GM12878 (cell line): Measurements from ENCODE around the gene CLDN16.

ENCODE experiments used
- BRCA1 ChIP-seq: IDR thresholded peaks from 2 replicates; pipeline ENCODE4 v1.6.1; 2011; ENCODE audit warnings: low read depth, low read length, improper control_type of control experiment
- ESRRA ChIP-seq: IDR thresholded peaks from 2 replicates; pipeline ENCODE4 v1.6.1; 2012; ENCODE audit warnings: mild to moderate bottlenecking, low read length, improper control_type of control experiment
- EZH2 ChIP-seq: IDR thresholded peaks from 2 replicates; pipeline ENCODE4 v1.6.1; 2012; ENCODE audit warnings: low read depth, mild to moderate bottlenecking, control low read depth, inconsistent platforms, low read length, borderline replicate concordance; ENCODE audit not compliant: control insufficient read depth
- IRF4 ChIP-seq: IDR thresholded peaks from 2 replicates; pipeline ENCODE4 v1.6.1; 2011; ENCODE audit warnings: low read depth, low read length
- MEF2A ChIP-seq: IDR thresholded peaks from 2 replicates; pipeline ENCODE4 v1.6.1; 2011; ENCODE audit warnings: low read depth, mild to moderate bottlenecking, low read length, moderate library complexity; ENCODE audit not compliant: insufficient read depth
- POLR2A ChIP-seq: IDR thresholded peaks from 2 replicates; pipeline ENCODE4 v1.6.1; 2011; ENCODE audit warnings: low read depth, mild to moderate bottlenecking, low read length
- TAF1 ChIP-seq: IDR thresholded peaks from 2 replicates; pipeline ENCODE4 v1.6.1; 2011; ENCODE audit warnings: mild to moderate bottlenecking, low read depth, low read length, borderline replicate concordance

DNA sequence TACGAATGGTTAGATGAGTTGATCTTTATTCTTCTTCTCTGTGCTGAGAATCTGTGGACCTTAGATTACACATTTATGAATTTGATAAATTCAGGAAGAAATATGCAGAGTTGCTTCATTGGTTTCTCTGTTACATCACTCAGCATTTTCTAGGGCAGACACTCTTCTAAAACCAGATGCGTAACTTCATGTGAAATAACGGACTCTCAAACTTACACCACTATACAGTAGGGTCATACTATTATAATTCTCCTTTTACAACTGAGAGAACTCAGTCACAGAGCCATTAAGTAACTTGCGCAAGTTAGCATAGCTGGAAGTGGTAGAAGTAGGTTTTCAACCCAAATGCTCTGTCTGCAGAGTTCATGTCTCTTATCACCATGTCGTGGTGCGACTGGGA lies 56.0 kb downstream of the CLDN16 start:
- TF ChIP-seq EZH2 (no peak), POLR2A (no peak), MEF2A (no peak), TAF1 (no peak), IRF4 (no peak), BRCA1 (no peak), ESRRA (no peak)
